Stimulated activated CD4-positive, alpha-beta T cell treated with anti-CD3 and anti-CD28 coated beads, Interleukin-4, amount 100 ng/mL, for 1 hour (primary cell): ENCODE measurements around the gene MAPT.
"Not testable (repeated sequence)": the region's sequence is repeated elsewhere in the genome, so short reads cannot be mapped to it uniquely, and the experiment has no call there.

Experiments used
- DNase-seq: peaks from one replicate; pipeline ENCODE4 v3.0.0-alpha.2; 2020

MAPT gene

DNA sequence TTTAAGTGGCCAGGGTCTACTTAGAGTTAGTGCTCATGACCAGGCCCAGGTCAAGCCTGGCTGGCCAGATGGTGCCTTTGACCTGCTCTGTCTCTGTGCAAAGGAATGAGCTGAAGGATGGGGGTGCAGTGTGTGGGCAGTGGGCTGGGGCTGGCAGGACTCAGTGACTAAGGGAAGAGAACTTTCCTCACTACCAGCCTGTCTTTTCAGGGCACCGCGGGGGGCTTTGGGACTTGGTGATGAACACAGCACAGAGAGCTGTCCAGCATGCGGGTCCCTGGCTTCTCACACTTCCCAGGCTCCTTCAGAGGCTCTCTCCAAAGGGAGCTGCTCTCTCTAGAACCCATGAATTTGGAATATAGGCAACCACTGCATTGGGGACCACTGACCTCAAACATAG lies 61.7 kb downstream of the MAPT start:
- DNase-seq, result no peak

DNA sequence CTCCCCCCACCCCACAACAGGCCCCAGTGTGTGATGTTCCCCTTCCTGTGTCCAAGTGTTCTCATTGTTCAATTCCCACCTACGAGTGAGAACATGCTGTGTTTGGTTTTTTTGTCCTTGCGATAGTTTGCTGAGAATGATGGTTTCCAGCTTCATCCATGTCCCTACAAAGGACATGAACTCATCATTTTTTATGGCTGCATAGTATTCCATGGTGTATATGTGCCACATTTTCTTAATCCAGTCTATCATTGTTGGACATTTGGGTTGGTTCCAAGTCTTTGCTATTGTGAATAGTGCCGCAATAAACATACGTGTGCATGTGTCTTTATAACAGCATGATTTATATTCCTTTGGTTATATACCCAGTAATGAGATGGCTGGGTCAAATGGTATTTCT lies 62.4 kb downstream of the MAPT start:
- DNase-seq, result not testable (repeated sequence)

GRCh38 chr17:45958307-45958706 lies 64.0 kb downstream of the MAPT start:
- DNase-seq, result no peak

GRCh38 chr17:45958994-45959665 lies 64.8 kb downstream of the MAPT start:
- no peak for DNase-seq

GRCh38 chr17:45960311-45960710 lies 66.0 kb downstream of the MAPT start:
- no peak for DNase-seq

DNA sequence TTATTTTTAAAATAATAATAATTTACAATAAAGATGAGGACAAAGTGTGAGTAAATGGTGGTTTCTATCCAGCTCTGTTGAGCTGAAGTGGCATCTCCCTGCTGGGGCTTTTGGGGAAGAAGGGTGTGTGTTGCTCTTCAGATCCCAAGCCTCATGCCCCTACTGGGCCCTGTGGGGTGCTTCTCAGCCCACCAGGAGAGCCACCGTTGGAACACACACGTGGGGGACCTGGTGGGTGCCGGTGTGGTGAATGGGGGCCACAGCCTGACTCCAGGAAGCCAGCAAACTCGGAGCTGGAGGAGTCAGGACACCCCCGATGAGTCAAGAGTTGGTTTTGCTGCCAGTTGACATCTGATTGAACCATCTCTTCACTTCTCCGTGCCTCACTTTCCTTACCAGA lies 66.9 kb downstream of the MAPT start:
- no peak for DNase-seq

DNA sequence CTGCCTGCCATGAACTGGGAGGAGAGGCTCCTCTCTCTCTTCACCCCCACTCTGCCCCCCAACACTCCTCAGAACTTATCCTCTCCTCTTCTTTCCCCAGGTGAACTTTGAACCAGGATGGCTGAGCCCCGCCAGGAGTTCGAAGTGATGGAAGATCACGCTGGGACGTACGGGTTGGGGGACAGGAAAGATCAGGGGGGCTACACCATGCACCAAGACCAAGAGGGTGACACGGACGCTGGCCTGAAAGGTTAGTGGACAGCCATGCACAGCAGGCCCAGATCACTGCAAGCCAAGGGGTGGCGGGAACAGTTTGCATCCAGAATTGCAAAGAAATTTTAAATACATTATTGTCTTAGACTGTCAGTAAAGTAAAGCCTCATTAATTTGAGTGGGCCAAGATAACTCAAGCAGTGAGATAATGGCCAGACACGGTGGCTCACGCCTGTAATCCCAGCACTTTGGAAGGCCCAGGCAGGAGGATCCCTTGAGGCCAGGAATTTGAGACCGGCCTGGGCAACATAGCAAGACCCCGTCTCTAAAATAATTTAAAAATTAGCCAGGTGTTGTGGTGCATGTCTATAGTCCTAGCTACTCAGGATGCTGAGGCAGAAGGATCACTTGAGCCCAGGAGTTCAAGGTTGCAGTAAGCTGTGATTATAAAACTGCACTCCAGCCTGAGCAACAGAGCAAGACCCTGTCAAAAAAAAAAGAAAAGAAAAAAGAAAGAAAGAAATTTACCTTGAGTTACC lies 68.0 kb downstream of the MAPT start:
- no peak for DNase-seq

DNA sequence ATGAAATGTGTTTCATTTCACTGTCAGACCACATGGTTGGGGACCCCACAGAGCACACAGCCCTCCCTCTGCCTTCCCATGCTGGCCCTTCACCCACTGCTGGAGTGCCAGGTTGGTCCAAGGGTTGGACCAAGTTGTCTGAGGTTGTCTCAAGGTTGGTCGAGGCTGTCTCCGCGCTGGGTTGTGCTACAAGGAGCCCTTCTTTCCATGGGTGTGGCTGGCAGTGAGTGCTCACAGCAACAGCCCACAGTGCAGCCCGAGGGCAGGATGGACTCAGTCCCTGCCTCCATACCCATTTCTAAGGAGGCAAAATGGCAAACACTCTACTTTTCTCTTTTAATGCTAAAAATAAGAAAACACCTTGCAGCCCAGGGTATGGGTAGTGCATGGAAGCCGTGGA lies 68.9 kb downstream of the MAPT start:
- DNase-seq, result no peak

GRCh38 chr17:45963889-45964288 lies 69.5 kb downstream of the MAPT start:
- no peak for DNase-seq

DNA sequence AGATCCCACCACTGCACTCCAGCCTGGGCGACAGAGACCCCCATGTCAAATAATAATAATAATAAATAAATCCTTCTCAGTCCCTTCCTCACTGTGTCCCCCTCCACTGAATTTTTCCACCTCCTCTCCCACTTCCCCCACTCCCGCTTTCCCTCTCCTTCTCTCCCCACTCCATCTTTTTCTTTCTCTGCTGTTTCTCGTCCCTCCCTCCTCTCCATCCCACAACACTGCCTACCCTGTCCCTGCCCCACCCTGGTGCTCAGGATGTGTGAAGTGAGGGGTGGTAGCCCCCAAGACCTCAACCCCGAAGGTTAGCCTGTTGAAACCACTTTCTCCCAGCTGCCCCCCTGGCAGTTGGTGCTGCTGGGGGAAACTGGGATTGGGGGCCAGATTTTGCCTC lies 70.3 kb downstream of the MAPT start:
- DNase-seq, result no peak

GRCh38 chr17:45965812-45966211 lies 71.5 kb downstream of the MAPT start:
- DNase-seq, result no peak

DNA sequence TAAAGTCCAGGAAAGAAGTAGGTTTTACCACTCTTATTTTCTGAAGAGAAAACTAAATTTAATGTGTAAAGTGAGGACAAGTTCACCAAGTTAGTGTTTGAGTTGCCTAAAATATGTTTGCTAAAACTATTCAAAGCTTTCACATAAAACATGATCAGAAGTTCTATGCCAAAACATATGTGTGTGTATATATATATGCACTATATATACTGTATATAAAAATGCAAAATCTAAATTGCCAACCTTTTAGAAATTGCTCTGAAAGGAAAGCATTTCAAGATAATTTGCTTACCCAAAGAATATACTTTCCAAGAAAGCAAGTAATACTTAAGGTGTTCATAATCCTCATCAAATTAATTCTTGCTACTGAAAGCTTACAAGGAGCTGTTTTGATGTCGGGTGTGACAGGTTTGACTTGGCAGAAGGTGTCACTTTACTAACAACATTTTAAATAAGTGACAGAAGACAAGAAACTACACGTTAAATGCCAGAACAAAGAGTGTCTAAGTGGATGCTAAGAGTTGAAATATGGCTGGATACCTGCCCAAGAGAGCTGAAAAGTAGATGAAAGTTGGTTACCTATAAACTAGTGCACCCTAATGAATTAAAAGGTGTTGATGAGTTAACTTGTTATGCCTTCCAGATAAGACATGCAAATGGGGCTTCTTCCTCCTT lies 72.4 kb downstream of the MAPT start:
- no peak for DNase-seq

GRCh38 chr17:45967378-45967777 lies 73.0 kb downstream of the MAPT start:
- DNase-seq, result no peak

DNA sequence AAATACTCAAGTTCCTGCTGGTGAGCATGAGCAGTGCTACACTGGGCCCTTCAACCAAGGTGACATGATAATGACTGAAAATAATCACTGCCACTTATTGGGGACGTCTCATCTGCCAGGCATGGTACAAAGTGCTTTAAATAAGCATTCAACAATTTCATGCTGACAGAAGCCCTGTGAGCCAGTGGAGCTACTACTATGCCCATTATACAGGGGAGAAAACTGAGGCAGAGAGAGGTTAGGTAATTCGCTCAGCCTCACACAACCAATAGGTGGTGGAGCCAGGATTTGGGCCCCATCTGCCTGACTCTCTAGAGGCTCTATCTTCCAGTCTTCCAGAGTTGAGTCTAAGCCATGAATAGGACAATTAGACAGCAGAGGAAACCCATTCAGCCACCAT lies 74.4 kb downstream of the MAPT start:
- DNase-seq, result no peak

- DNase-seq, result no peak
Observed at GRCh38 chr17:45969726-45970125, 75.4 kb downstream of the MAPT start.

GRCh38 chr17:45970659-45971058 lies 76.3 kb downstream of the MAPT start:
- DNase-seq, result no peak

GRCh38 chr17:45971698-45972141 lies 77.4 kb downstream of the MAPT start:
- DNase-seq, result no peak

DNA sequence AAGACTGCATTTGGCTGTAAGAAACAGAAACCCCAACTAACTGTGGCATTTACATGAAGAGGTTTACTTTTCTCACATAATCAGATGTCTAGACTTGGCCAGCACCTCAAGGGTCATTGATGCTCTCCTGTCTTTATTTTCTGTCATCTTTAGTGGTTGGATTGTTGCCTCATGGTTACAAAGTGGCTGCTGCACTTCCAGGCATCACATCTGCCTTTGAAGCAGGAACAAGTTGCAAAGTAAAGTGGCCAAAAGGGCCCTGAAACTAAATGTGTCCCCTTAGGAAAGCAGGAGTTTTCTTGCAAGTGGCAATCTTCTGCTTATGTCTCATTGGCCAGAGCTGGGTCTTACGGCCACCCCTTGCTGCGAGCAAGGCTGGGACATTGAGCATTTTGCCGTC lies 78.2 kb downstream of the MAPT start:
- DNase-seq, result no peak

GRCh38 chr17:45973099-45973780 lies 78.9 kb downstream of the MAPT start:
- DNase-seq, result no peak

GRCh38 chr17:45973946-45974859 lies 79.8 kb downstream of the MAPT start:
- no peak for DNase-seq

DNA sequence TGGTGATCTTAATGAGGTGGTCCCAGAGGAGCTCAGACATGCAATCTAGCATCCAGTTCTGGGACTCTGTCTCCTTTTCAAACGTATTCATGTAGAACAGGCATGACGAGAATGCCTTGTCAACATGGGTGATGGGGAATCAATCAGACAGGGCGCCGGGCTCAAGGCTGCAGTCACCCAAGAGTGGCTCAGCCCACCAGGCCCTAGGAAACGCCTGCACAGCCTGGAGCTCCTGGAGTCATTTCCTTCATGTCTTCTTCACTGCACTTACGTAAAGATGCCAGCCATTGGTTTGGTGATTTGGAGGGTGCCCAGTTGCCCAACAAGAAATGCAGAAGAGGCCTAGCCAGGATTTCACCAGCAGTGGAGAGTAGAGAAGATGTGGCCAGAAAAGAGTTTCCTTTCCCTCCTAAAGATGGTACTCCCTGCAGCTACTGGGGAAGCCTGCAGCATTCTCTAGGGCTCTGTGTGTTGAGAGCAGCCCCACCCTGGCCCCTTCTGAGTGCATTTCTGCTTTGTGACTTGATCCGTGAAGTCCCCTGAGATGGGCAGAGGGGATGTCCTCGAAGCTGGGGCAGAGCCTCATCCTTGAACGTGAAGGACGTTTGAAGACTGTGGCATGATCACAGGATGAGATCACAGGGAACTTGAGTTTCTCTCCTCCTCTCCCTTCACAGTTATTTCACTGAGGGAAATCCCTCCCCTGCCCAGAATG lies 80.7 kb downstream of the MAPT start:
- DNase-seq, result no peak
